Peyer's patch (tissue), 4 donors: ENCODE results near the gene SYK.

Experiments
- CTCF ChIP-seq, 6 experiments: fragments of 450-650 bp in 4 of 6; fragments of 200-600 bp in 2 of 6; sonication (generic) in 1 of 6; IDR thresholded peaks; one replicate each; pipeline ENCODE4 v1.5.1; 2017 to 2019; ENCODE audit warnings: antibody characterized with exemption in 6 of 6, mild to moderate bottlenecking in 3 of 6, moderate library complexity in 1 of 6
- POLR2A ChIP-seq, 2 donors: fragments of 450-650 bp; IDR thresholded peaks; one replicate each; pipeline ENCODE4 v1.5.1; 2017; ENCODE audit warnings: antibody characterized with exemption in 2 of 2, mild to moderate bottlenecking in 2 of 2, moderate library complexity in 2 of 2

GRCh38 chr9:90884178-90884577 lies 82.6 kb downstream of the SYK start:
- TF ChIP-seq CTCF (IDR thresholded peaks at IDR 0.05) = no peak
- no peak for TF ChIP-seq POLR2A (IDR thresholded peaks at IDR 0.05)
